HG03135 (cell line): ENCODE measurements around the gene AK4.

Experiments
- ATAC-seq: cut with Tn5 transposase; IDR thresholded peaks from one replicate; pipeline ENCODE4 v1.9.1; 2021; ENCODE audit warnings: mild to moderate bottlenecking, moderate library complexity; ENCODE audit not compliant: unreplicated experiment

AK4 gene

GRCh38 chr1:65175171-65176055, 27.4 kb downstream of the AK4 start:
- ATAC-seq: no peak

- no peak for ATAC-seq
Measured at GRCh38 chr1:65176056-65176450, 28.1 kb downstream of the AK4 start.

GRCh38 chr1:65176591-65176990, 28.6 kb downstream of the AK4 start:
- no peak for ATAC-seq

- no peak for ATAC-seq
Measured at GRCh38 chr1:65177457-65177856, 29.5 kb downstream of the AK4 start.

DNA sequence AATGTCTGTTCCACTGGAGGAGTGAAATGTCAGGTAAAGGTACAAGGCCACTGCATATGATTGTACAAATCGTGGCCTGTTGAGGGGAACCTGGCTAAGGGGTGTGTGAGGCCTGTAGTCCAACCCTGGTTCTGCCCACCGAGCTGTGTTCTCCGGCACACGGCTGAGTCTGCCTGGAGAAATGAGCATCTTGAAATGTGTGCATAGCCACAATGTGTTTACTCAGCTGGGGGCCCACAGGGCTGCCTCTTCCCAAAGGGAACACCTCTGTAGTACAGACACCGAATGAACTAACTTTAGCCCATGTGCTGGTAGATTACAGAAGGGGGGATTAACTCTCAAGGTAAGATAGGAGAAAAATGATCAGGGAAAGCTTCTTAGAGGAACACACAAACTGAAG, 30.2 kb downstream of the AK4 start:
- no peak for ATAC-seq

- no peak for ATAC-seq
Measured at GRCh38 chr1:65179148-65179547, 31.1 kb downstream of the AK4 start.

GRCh38 chr1:65180977-65181376, 33.0 kb downstream of the AK4 start:
- no peak for ATAC-seq

DNA sequence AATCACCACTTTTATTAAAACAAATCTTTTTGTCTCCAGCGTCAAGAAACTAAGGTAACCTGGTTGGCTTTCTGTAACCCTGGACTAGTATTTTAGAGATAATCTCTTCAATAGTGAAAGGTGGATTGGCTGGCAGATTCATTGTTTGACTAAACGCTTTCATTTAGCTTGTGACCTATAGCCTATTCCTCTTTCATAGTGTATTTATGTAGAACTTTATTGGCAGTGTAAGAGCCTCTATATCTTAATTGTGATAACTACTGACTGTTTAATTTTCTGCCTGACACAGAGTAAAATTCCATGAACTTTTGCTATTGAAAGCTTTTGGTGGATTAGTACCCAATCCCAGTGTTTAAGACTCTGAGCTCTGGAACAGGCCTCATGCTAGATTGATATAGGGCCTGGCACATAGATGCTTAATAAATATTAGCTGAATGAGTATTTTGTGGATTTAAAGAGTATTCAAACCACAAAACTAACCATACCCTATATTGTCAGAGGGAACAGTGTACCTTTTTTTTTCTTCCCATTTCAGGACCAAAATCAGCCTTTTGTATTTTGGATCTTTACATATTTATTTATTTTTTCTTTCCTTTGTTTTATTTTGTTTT, 34.8 kb downstream of the AK4 start:
- ATAC-seq: no peak

GRCh38 chr1:65189576-65190115, 41.6 kb downstream of the AK4 start:
- no peak for ATAC-seq

DNA sequence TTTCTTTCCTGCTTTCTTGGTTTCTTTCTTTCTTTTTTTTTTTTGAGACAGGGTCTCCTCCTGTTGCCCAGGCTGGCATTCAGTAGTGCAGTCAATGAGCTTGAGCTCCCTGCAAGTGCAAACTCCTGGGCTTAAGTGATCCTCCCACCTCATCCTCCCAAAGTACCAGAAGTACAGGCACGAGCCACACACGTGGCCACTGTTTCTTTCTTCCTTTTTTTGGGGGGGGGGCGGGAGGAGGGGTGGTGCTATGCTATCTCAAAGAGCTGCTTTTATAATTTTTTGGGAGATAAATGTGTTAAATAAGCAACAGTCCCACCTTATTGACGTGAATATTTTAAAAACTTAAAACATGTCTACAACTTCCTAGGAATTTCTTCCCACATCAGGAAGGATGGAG, 42.2 kb downstream of the AK4 start:
- no peak for ATAC-seq

- ATAC-seq: no peak
Measured at GRCh38 chr1:65193129-65193695, 45.2 kb downstream of the AK4 start.

- ATAC-seq: no peak
Measured at GRCh38 chr1:65195495-65196417, 47.8 kb downstream of the AK4 start.

DNA sequence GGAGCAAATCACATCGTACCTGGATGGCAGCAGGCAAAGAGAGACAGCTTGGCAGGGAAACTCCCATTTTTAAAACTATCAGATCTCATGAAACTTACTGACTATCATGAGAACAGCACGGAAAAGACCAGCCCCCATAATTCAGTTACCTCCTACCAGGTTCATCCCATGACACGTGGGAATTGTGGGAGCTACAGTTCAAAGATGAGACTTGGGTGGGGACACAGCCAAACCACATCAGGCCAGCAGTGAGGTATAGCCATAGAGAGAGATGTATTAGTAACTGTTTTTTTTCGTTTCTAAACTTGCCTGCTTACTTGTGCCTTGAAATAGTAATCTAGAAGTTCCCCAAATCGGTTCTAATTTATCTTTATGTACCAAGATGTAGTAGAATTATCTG, 48.9 kb downstream of the AK4 start:
- ATAC-seq: no peak

- ATAC-seq: no peak
Measured at GRCh38 chr1:65197636-65198035, 49.6 kb downstream of the AK4 start.

DNA sequence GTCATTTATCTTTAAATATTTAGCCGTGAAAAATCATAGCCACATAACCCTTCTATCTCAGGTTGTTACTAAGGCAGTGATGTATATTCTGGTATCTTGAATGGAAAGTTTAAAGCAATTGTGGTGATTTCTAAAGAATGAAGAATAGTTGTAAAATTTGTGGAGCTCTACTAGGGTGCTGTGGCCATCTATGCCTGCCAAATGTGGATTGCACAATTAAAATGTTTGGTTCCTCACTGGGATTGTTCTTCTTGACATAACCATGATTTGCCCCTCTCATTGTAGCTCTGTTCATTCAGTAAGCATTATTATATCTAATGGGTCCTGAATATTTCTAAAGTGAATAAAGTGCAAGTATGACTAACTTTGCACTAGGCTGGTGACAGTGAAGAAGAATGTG, 50.1 kb downstream of the AK4 start:
- no peak for ATAC-seq

DNA sequence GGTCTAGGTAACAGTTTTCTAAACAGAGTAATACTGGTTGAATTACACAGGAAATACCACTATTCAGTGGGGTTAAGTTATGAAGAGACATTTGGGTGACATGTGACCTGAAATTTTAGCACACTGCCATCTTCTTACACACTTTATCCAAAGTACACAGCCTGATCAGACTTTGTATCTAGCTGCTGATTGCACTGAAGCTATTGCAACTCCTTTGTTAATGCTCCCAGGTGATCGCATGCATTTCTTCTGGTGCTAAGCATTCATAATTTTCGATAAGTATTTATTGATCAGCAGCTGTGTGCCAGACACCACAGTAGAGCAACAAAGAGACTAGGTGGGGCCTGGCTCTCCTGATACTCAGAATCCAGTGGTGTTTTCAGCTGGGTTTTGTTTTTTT, 52.4 kb downstream of the AK4 start:
- ATAC-seq: no peak

- ATAC-seq: no peak
Measured at GRCh38 chr1:65206836-65207235, 58.8 kb downstream of the AK4 start.

DNA sequence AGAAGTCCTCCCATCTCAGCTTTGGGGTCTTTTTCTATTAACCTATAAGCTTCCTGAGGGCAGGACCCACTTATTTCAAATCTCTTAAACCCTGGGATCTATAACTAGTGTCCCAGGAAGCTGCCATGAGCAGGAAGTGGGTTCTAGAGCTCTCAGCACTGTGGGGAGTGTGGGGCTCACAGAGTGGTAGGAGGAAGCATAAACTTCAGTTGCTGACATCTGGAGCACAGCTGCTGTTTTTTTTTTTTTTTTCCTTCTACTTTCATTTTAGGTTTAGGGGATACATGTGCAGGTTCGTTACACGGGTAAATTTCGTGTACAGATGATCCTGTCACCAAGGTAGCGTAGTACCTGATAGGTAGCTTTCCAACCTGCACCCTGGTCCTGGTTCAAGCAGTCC, 59.3 kb downstream of the AK4 start:
- ATAC-seq: peak; percentile 64

GRCh38 chr1:65208563-65208973, 60.6 kb downstream of the AK4 start:
- ATAC-seq: no peak

DNA sequence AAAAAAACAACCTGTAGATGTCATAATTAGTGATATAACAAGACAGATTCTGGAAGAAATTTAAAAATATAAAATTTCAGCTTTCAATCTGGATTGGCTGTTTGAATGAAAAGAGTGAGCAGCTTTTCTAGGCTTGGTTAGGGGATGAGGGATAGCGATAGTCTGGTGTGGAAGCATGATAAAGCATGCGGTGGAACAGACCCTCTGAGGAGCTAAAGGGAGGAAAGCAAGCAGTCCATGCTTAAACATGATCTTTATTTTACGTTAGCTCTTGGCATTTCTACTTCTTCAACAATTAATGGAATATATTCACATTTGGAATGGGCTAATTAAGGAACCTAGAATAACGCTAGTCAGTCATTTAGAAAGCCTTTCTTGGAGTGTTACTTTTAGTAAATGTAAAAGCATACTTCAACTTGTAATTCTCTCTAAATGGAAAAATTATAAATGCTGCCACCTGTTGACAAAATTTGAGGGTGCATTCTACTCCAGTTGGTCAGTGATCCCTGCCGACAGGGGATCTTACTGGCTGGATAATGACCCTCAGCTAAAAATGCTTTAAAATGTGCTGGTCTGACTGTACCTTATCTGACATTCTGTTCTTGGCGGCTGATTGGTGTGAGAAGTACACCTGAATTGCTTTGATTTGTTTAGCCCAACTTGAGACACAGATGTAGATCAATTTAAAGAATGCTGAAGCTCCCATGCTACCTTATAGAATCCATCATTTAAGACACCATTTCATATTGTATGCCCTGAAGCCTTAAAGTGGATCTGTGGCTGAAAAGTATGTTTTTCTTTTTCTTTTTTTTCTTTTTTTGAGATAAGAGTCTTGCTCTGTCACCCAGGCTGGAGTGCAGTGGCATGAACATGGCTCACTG, 61.2 kb downstream of the AK4 start:
- ATAC-seq: no peak
